BLaER1 (cell line): ENCODE measurements around the gene DLGAP1.

Experiments used
- H3K27ac ChIP-seq: shearing (Covaris generic); formaldehyde crosslinking; 2 replicates; pipeline ENCODE4 v1.8.1; 2022
- H3K27me3 ChIP-seq: shearing (Covaris generic); formaldehyde crosslinking; 2 replicates; pipeline ENCODE4 v1.8.1; 2022
- H3K36me3 ChIP-seq: shearing (Covaris generic); formaldehyde crosslinking; 2 replicates; pipeline ENCODE4 v1.8.1; 2022
- H3K4me1 ChIP-seq: shearing (Covaris generic); formaldehyde crosslinking; 2 replicates; pipeline ENCODE4 v1.8.1; 2022
- H3K4me2 ChIP-seq: shearing (Covaris generic); formaldehyde crosslinking; 2 replicates; pipeline ENCODE4 v1.8.1; 2022
- H3K4me3 ChIP-seq: shearing (Covaris generic); formaldehyde crosslinking; 2 replicates; pipeline ENCODE4 v1.8.1; 2022
- H3K9ac ChIP-seq: shearing (Covaris generic); formaldehyde crosslinking; 2 replicates; pipeline ENCODE4 v1.8.1; 2022
- H3K9me3 ChIP-seq: shearing (Covaris generic); formaldehyde crosslinking; 2 replicates; pipeline ENCODE4 v1.8.1; 2022
- H4K20me1 ChIP-seq: shearing (Covaris generic); formaldehyde crosslinking; 2 replicates; pipeline ENCODE4 v1.8.1; 2022
- Cebpa-rat ChIP-seq: shearing (Covaris generic); IDR thresholded peaks from 2 replicates; pipeline ENCODE4 v1.8.1; 2022

The DLGAP1 gene

GRCh38 chr18:3791238-3791637 is 663.9 kb downstream of the DLGAP1 start:
- Histone ChIP-seq H4K20me1 (no peaks in the 10 kb centered on the region), H3K9me3 (no peaks in the 10 kb centered on the region), H3K27ac (no peak overlapping the region), H3K4me3 (no peak overlapping the region), H3K9ac (no peak overlapping the region), H3K4me1 (no peaks in the 10 kb centered on the region), H3K36me3 (no peaks in the 10 kb centered on the region), H3K4me2 (no peak overlapping the region), H3K27me3 (no peaks in the 10 kb centered on the region)
- TF ChIP-seq Cebpa-rat = no peak

- no peaks in the 10 kb centered on the region for H3K36me3 ChIP-seq
- no peak overlapping the region for H3K4me2 ChIP-seq
- no peaks in the 10 kb centered on the region for H4K20me1 ChIP-seq
- no peak overlapping the region for H3K27ac ChIP-seq
- no peak overlapping the region for H3K9ac ChIP-seq
- H3K27me3 ChIP-seq = no peaks in the 10 kb centered on the region
- no peaks in the 10 kb centered on the region for H3K4me1 ChIP-seq
- no peak for TF ChIP-seq Cebpa-rat
- no peaks in the 10 kb centered on the region for H3K9me3 ChIP-seq
- H3K4me3 ChIP-seq = no peak overlapping the region
These were observed 664.4 kb downstream of the DLGAP1 start for GRCh38 chr18:3790703-3791102.

GRCh38 chr18:3789525-3789924 is 665.6 kb downstream of the DLGAP1 start:
- H3K27ac ChIP-seq = no peak overlapping the region
- H3K36me3 ChIP-seq = no peaks in the 10 kb centered on the region

GRCh38 chr18:3784949-3785348 is 670.2 kb downstream of the DLGAP1 start:
- Histone ChIP-seq H3K4me1 (no peaks in the 10 kb centered on the region), H3K27ac (no peak overlapping the region), H3K36me3 (no peaks in the 10 kb centered on the region), H3K9me3 (no peaks in the 10 kb centered on the region), H3K4me3 (no peak overlapping the region), H3K27me3 (no peaks in the 10 kb centered on the region), H4K20me1 (no peaks in the 10 kb centered on the region), H3K4me2 (no peak overlapping the region), H3K9ac (no peak overlapping the region)
- no peak for TF ChIP-seq Cebpa-rat

More at GRCh38 chr18:3789525-3789924, 665.6 kb downstream of the DLGAP1 start:
- Histone ChIP-seq H3K9me3 (no peaks in the 10 kb centered on the region), H3K4me2 (no peak overlapping the region), H4K20me1 (no peaks in the 10 kb centered on the region), H3K4me1 (no peaks in the 10 kb centered on the region), H3K27me3 (no peaks in the 10 kb centered on the region), H3K4me3 (no peak overlapping the region), H3K9ac (no peak overlapping the region)
- no peak for TF ChIP-seq Cebpa-rat

GRCh38 chr18:3782901-3783300 is 672.2 kb downstream of the DLGAP1 start:
- H3K9ac ChIP-seq = no peak overlapping the region
- H3K9me3 ChIP-seq = no peaks in the 10 kb centered on the region
- no peak overlapping the region for H3K27ac ChIP-seq
- no peaks in the 10 kb centered on the region for H3K36me3 ChIP-seq
- no peak overlapping the region for H3K4me3 ChIP-seq
- no peaks in the 10 kb centered on the region for H3K4me1 ChIP-seq
- H4K20me1 ChIP-seq = no peaks in the 10 kb centered on the region
- no peak for TF ChIP-seq Cebpa-rat
- no peaks in the 10 kb centered on the region for H3K27me3 ChIP-seq
- H3K4me2 ChIP-seq = no peak overlapping the region

GRCh38 chr18:3777719-3778118 is 677.4 kb downstream of the DLGAP1 start:
- H3K27me3 ChIP-seq = no peaks in the 10 kb centered on the region
- no peaks in the 10 kb centered on the region for H4K20me1 ChIP-seq
- H3K9ac ChIP-seq = no peak overlapping the region
- no peak overlapping the region for H3K4me3 ChIP-seq
- no peaks in the 10 kb centered on the region for H3K36me3 ChIP-seq
- H3K27ac ChIP-seq = no peak overlapping the region
- no peaks in the 10 kb centered on the region for H3K4me1 ChIP-seq
- H3K9me3 ChIP-seq = no peaks in the 10 kb centered on the region
- H3K4me2 ChIP-seq = no peak overlapping the region
- no peak for TF ChIP-seq Cebpa-rat

GRCh38 chr18:3777122-3777521 is 678.0 kb downstream of the DLGAP1 start:
- Histone ChIP-seq H3K4me2 (no peak overlapping the region), H3K4me3 (no peak overlapping the region), H3K9ac (no peak overlapping the region), H3K9me3 (no peaks in the 10 kb centered on the region), H3K36me3 (no peaks in the 10 kb centered on the region), H4K20me1 (no peaks in the 10 kb centered on the region), H3K27ac (no peak overlapping the region), H3K4me1 (no peaks in the 10 kb centered on the region), H3K27me3 (no peaks in the 10 kb centered on the region)
- TF ChIP-seq Cebpa-rat = no peak

GRCh38 chr18:3775996-3776395 is 679.1 kb downstream of the DLGAP1 start:
- Histone ChIP-seq H3K4me2 (no peak overlapping the region), H3K4me1 (no peaks in the 10 kb centered on the region), H3K27ac (no peak overlapping the region), H3K9ac (no peak overlapping the region), H4K20me1 (no peaks in the 10 kb centered on the region), H3K36me3 (no peaks in the 10 kb centered on the region), H3K4me3 (no peak overlapping the region), H3K27me3 (peaks cover 8% of the 10 kb centered on the region), H3K9me3 (peaks cover 4% of the 10 kb centered on the region; the same call in 1 of the 2 replicates)
- TF ChIP-seq Cebpa-rat = no peak

- Histone ChIP-seq H4K20me1 (no peaks in the 10 kb centered on the region), H3K9me3 (peaks cover 5% of the 10 kb centered on the region; the same call in 1 of the 2 replicates), H3K4me1 (no peaks in the 10 kb centered on the region), H3K9ac (no peak overlapping the region), H3K27me3 (peaks cover 10% of the 10 kb centered on the region), H3K27ac (no peak overlapping the region), H3K4me3 (no peak overlapping the region), H3K36me3 (no peaks in the 10 kb centered on the region), H3K4me2 (no peak overlapping the region)
- TF ChIP-seq Cebpa-rat = no peak
These were observed 681.8 kb downstream of the DLGAP1 start for GRCh38 chr18:3773303-3773702.

GRCh38 chr18:3771121-3771971 is 683.8 kb downstream of the DLGAP1 start:
- Histone ChIP-seq H3K27ac (no peak overlapping the region), H3K9ac (no peak overlapping the region), H3K9me3 (peaks cover 5% of the 10 kb centered on the region; the same call in 1 of the 2 replicates), H3K4me1 (no peaks in the 10 kb centered on the region), H3K36me3 (no peaks in the 10 kb centered on the region), H3K4me2 (peak overlapping the region; percentile 9; the same call in 1 of the 2 replicates), H3K4me3 (no peak overlapping the region), H3K27me3 (peaks cover 10% of the 10 kb centered on the region), H4K20me1 (no peaks in the 10 kb centered on the region)
- TF ChIP-seq Cebpa-rat = no peak
